Measurements from ENCODE around the gene LRRC53. TPM values are rescaled to one million over a fixed set of nuclear protein-coding genes. Genes with fewer than 3 reads are reported as not detected.

Gene LRRC53
- total and polyA plus RNA-seq, 2 experiments from 2014 or later, result not detected

DNA sequence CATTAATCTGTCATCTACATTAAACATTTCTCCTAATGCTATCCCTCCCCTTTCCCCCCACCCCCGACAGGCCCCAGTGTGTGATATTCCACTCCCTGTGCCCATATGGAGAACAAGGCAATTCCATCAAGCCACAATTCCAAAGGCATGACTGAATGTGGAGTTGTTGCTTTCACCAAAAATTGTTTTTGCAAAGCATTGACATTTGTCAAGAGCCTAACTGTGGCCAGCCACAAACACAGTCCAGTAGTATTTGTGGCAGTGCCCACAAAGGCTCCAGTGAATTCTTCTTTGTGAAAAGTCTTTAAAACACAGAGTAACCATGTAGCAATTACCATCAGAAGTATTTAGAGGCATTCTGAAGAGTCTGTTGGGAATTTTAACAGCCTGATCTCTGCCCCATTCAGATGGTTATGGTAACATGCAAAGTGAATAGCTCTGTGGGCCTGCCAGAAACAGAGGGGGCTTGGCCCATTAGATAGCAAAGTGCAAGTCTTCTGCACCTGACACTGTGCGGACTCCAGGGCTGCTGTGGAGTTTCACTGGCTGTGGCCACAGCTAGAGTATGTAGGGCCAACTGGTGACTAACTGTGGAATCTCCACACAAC, 11.6 kb upstream of the LRRC53 start:
- peaks cover 4% of the 10 kb centered on the region for H3K27me3 Mint-ChIP-seq (ENCODE audit: insufficient read depth, low read depth, poor library complexity)
- TF ChIP-seq, protein P1, sequence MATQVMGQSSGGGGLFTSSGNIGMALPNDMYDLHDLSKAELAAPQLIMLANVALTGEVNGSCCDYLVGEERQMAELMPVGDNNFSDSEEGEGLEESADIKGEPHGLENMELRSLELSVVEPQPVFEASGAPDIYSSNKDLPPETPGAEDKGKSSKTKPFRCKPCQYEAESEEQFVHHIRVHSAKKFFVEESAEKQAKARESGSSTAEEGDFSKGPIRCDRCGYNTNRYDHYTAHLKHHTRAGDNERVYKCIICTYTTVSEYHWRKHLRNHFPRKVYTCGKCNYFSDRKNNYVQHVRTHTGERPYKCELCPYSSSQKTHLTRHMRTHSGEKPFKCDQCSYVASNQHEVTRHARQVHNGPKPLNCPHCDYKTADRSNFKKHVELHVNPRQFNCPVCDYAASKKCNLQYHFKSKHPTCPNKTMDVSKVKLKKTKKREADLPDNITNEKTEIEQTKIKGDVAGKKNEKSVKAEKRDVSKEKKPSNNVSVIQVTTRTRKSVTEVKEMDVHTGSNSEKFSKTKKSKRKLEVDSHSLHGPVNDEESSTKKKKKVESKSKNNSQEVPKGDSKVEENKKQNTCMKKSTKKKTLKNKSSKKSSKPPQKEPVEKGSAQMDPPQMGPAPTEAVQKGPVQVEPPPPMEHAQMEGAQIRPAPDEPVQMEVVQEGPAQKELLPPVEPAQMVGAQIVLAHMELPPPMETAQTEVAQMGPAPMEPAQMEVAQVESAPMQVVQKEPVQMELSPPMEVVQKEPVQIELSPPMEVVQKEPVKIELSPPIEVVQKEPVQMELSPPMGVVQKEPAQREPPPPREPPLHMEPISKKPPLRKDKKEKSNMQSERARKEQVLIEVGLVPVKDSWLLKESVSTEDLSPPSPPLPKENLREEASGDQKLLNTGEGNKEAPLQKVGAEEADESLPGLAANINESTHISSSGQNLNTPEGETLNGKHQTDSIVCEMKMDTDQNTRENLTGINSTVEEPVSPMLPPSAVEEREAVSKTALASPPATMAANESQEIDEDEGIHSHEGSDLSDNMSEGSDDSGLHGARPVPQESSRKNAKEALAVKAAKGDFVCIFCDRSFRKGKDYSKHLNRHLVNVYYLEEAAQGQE (IDR thresholded peaks at IDR 0.05; ENCODE audit: unreplicated experiment), result no peak
- TF ChIP-seq NANOG (IDR thresholded peaks at IDR 0.05; ENCODE audit: borderline replicate concordance), result peak; percentile 70
- TF ChIP-seq POLR2AphosphoS5 (IDR thresholded peaks at IDR 0.05; ENCODE audit: low read depth), result no peak
- no peak for TF ChIP-seq ZNF331 (CRISPR knock-in tag; IDR thresholded peaks at IDR 0.05; ENCODE audit: low read depth)
- ATAC-seq (peak; percentile 72), DNase-seq (ENCODE audit: low spot score) (peak; percentile 43)
- no peak overlapping the region for H2AFZ ChIP-seq
- H3F3A ChIP-seq (replicated peaks; ENCODE audit: low read depth), result no peaks in the 10 kb centered on the region
- H3K27ac ChIP-seq (ENCODE audit: low read depth), result peak overlapping the region; percentile 73; the same call in 1 of the 2 replicates
- H3K9me3 Mint-ChIP-seq, result peaks cover 2% of the 10 kb centered on the region; the same call in 2 of the 3 replicates
- H3K4me3 ChIP-seq, result no peak overlapping the region
- peak overlapping the region; percentile 30 for H3K4me2 ChIP-seq
- peaks cover 39% of the 10 kb centered on the region for H3K4me1 ChIP-seq (ENCODE audit: insufficient read depth)
- H3K79me2 ChIP-seq (replicated peaks; ENCODE audit: insufficient read depth), result no peaks in the 10 kb centered on the region
- no peaks in the 10 kb centered on the region for H4K20me1 ChIP-seq (replicated peaks; ENCODE audit: insufficient read depth)
- H3K27ac Mint-ChIP-seq, result no peak overlapping the region
- no peaks in the 10 kb centered on the region for H3K36me3 ChIP-seq (ENCODE audit: insufficient read depth)
- H3K9me2 ChIP-seq (ENCODE audit: insufficient read depth), result peaks cover 12% of the 10 kb centered on the region; the same call in 1 of the 2 replicates
- peaks cover 55% of the 10 kb centered on the region for H3K4me1 Mint-ChIP-seq
- H3K36me3 Mint-ChIP-seq (ENCODE audit: low read depth), result no peaks in the 10 kb centered on the region; the same call in 2 of the 3 replicates
- H3K27me3 ChIP-seq (ENCODE audit: insufficient read depth), result no peaks in the 10 kb centered on the region
- no peak overlapping the region for H3K4me3 Mint-ChIP-seq

DNA sequence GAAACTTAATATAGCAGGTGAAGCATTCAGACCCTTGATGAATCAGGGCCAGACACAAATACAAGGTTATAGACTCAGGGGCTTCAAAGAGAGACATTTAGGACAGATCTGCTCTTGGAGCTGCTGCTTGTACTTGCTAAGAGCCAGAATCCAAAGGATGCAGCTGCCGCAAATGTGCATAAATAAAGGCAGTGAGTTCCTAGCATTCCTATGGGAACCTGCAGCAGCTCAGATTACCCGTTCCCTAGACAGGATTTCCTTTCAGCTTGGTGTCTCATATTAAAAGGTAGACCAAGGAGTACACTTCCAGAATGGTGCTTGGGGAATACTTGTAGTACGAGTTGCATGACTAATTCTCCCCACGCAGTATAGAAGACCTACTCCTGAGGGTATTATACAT, 9.7 kb upstream of the LRRC53 start:
- no peaks in the 10 kb centered on the region for H3K36me3 Mint-ChIP-seq (ENCODE audit: low read depth)
- H2AFZ ChIP-seq, result no peak overlapping the region
- no peaks in the 10 kb centered on the region for H3K36me3 ChIP-seq (ENCODE audit: insufficient read depth)
- peaks cover 43% of the 10 kb centered on the region for H3K4me1 Mint-ChIP-seq
- H3K27ac ChIP-seq (ENCODE audit: low read depth), result peak overlapping the region; percentile 85
- H3K4me3 ChIP-seq, result peak overlapping the region; percentile 13
- H3K4me3 Mint-ChIP-seq, result peak overlapping the region; percentile 43
- H3F3A ChIP-seq (replicated peaks; ENCODE audit: low read depth), result no peaks in the 10 kb centered on the region
- DNase-seq (ENCODE audit: low spot score), result peak; percentile 94
- no peaks in the 10 kb centered on the region for H3K79me2 ChIP-seq (replicated peaks; ENCODE audit: insufficient read depth)
- no peaks in the 10 kb centered on the region for H3K27me3 Mint-ChIP-seq (ENCODE audit: insufficient read depth, low read depth, poor library complexity)
- H3K4me1 ChIP-seq (ENCODE audit: insufficient read depth), result peaks cover 39% of the 10 kb centered on the region
- H3K27me3 ChIP-seq (ENCODE audit: insufficient read depth), result no peaks in the 10 kb centered on the region
- H3K9me2 ChIP-seq (ENCODE audit: insufficient read depth), result 0 out of 2 replicates have a peak, but pooled peaks cover 6% of the 10 kb centered on the region
- peaks cover 2% of the 10 kb centered on the region; the same call in 2 of the 3 replicates for H3K9me3 Mint-ChIP-seq
- peak overlapping the region; percentile 57 for H3K4me2 ChIP-seq
- no peaks in the 10 kb centered on the region for H4K20me1 ChIP-seq (replicated peaks; ENCODE audit: insufficient read depth)
- peak overlapping the region; percentile 88 for H3K27ac Mint-ChIP-seq
- peak; percentile 89 for ATAC-seq
- TF ChIP-seq, protein P1 (IDR thresholded peaks at IDR 0.05; ENCODE audit: unreplicated experiment), result no peak
- TF ChIP-seq, protein P2, sequence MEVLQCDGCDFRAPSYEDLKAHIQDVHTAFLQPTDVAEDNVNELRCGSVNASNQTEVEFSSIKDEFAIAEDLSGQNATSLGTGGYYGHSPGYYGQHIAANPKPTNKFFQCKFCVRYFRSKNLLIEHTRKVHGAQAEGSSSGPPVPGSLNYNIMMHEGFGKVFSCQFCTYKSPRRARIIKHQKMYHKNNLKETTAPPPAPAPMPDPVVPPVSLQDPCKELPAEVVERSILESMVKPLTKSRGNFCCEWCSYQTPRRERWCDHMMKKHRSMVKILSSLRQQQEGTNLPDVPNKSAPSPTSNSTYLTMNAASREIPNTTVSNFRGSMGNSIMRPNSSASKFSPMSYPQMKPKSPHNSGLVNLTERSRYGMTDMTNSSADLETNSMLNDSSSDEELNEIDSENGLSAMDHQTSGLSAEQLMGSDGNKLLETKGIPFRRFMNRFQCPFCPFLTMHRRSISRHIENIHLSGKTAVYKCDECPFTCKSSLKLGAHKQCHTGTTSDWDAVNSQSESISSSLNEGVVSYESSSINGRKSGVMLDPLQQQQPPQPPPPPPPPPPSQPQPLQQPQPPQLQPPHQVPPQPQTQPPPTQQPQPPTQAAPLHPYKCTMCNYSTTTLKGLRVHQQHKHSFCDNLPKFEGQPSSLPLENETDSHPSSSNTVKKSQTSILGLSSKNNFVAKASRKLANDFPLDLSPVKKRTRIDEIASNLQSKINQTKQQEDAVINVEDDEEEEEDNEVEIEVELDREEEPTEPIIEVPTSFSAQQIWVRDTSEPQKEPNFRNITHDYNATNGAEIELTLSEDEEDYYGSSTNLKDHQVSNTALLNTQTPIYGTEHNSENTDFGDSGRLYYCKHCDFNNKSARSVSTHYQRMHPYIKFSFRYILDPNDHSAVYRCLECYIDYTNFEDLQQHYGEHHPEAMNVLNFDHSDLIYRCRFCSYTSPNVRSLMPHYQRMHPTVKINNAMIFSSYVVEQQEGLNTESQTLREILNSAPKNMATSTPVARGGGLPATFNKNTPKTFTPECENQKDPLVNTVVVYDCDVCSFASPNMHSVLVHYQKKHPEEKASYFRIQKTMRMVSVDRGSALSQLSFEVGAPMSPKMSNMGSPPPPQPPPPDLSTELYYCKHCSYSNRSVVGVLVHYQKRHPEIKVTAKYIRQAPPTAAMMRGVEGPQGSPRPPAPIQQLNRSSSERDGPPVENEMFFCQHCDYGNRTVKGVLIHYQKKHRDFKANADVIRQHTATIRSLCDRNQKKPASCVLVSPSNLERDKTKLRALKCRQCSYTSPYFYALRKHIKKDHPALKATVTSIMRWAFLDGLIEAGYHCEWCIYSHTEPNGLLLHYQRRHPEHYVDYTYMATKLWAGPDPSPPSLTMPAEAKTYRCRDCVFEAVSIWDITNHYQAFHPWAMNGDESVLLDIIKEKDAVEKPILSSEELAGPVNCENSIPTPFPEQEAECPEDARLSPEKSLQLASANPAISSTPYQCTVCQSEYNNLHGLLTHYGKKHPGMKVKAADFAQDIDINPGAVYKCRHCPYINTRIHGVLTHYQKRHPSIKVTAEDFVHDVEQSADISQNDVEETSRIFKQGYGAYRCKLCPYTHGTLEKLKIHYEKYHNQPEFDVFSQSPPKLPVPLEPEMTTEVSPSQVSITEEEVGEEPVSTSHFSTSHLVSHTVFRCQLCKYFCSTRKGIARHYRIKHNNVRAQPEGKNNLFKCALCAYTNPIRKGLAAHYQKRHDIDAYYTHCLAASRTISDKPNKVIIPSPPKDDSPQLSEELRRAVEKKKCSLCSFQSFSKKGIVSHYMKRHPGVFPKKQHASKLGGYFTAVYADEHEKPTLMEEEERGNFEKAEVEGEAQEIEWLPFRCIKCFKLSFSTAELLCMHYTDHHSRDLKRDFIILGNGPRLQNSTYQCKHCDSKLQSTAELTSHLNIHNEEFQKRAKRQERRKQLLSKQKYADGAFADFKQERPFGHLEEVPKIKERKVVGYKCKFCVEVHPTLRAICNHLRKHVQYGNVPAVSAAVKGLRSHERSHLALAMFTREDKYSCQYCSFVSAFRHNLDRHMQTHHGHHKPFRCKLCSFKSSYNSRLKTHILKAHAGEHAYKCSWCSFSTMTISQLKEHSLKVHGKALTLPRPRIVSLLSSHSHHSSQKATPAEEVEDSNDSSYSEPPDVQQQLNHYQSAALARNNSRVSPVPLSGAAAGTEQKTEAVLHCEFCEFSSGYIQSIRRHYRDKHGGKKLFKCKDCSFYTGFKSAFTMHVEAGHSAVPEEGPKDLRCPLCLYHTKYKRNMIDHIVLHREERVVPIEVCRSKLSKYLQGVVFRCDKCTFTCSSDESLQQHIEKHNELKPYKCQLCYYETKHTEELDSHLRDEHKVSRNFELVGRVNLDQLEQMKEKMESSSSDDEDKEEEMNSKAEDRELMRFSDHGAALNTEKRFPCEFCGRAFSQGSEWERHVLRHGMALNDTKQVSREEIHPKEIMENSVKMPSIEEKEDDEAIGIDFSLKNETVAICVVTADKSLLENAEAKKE (CRISPR knock-in tag; IDR thresholded peaks at IDR 0.05), result peak; percentile 74; the same call in 1 of the 2 replicates
- TF ChIP-seq STAT1 (IDR thresholded peaks at IDR 0.05; ENCODE audit: unreplicated experiment) (no peak), ZNF114 (CRISPR knock-in tag; IDR thresholded peaks at IDR 0.05) (no peak)
